IMR-90 (cell line): ENCODE data around the gene GPR39. TPM values are rescaled to one million over a fixed set of nuclear protein-coding genes. Genes with fewer than 3 reads are reported as not detected.

ENCODE experiments used
- ATAC-seq: fragments of 200-7000 bp; cut with Tn5 transposase; 2 replicates; pipeline ENCODE4 v1.9.1; 2020; ENCODE audit warnings: low read depth, mild to moderate bottlenecking, moderate library complexity
- BruUV-seq: library from RNA; stranded (reverse); fragments of 400-500 nt; replicated peaks from 2 replicates; lab custom pipeline; 2021; lab: Mats Ljungman, UMichigan
- CTCF ChIA-PET: fragments of 300-600 bp; formaldehyde crosslinking; extraction: SDS; loops from one replicate; lab custom pipeline; 2021; ENCODE audit warnings: antibody characterized with exemption; lab: Yijun Ruan, JAX
- POLR2A ChIA-PET: fragments of 300-600 bp; sonication (Branson Sonifier 250); formaldehyde crosslinking; loops from one replicate; lab custom pipeline; 2022; ENCODE audit warnings: antibody characterized with exemption; ENCODE audit not compliant: unreplicated experiment; lab: Charles Lee
- DNase-seq: peaks from one replicate; pipeline ENCODE4 v3.0.0; 2013
- H2AFZ ChIP-seq: replicated peaks from 2 replicates; pipeline ENCODE3; 2013; ENCODE audit warnings: low read length, mild to moderate bottlenecking; ENCODE audit not compliant: poor library complexity
- H2AK5ac ChIP-seq: 2 replicates; pipeline ENCODE4 v1.6.1; 2013; ENCODE audit warnings: low read depth, low read length, inconsistent platforms
- H2AK9ac ChIP-seq: replicated peaks from 2 replicates; pipeline ENCODE3; 2013; ENCODE audit warnings: mild to moderate bottlenecking, low read depth, low read length, moderate library complexity; ENCODE audit not compliant: poor library complexity
- H2BK120ac ChIP-seq: 2 replicates; pipeline ENCODE4 v1.6.1; 2013; ENCODE audit warnings: low read depth, low read length, inconsistent platforms
- H2BK15ac ChIP-seq: 3 replicates; pipeline ENCODE4 v1.6.1; 2013; ENCODE audit warnings: low read depth, low read length, inconsistent platforms
- H2BK20ac ChIP-seq: 2 replicates; pipeline ENCODE4 v1.6.1; 2013; ENCODE audit warnings: low read depth, mild to moderate bottlenecking, inconsistent platforms, low read length, moderate library complexity
- H2BK5ac ChIP-seq: 2 replicates; pipeline ENCODE4 v1.6.1; 2013; ENCODE audit warnings: mild to moderate bottlenecking, low read depth, low read length, inconsistent platforms; ENCODE audit not compliant: poor library complexity, severe bottlenecking
- H3K14ac ChIP-seq: replicated peaks from 2 replicates; pipeline ENCODE4 v1.6.1; 2013; ENCODE audit warnings: low read depth, low read length, inconsistent platforms
- H3K18ac ChIP-seq: 2 replicates; pipeline ENCODE4 v1.6.1; 2013; ENCODE audit warnings: low read depth, low read length, control low read depth
- H3K23ac ChIP-seq: 2 replicates; pipeline ENCODE4 v1.6.1; 2013; ENCODE audit warnings: low read depth, low read length, inconsistent platforms
- H3K27ac ChIP-seq: 2 replicates; pipeline ENCODE4 v1.5.1; 2013; ENCODE audit warnings: mild to moderate bottlenecking, control low read depth, low read length; ENCODE audit not compliant: insufficient read depth
- H3K27me3 ChIP-seq: 2 replicates; pipeline ENCODE4 v1.6.1; 2013; ENCODE audit warnings: low read length; ENCODE audit not compliant: control insufficient read depth, insufficient read depth
- H3K36me3 ChIP-seq: 2 replicates; pipeline ENCODE4 v1.6.1; 2013; ENCODE audit warnings: low read length, mixed read lengths; ENCODE audit not compliant: control insufficient read depth, insufficient read depth
- H3K4ac ChIP-seq: 2 replicates; pipeline ENCODE4 v1.6.1; 2013; ENCODE audit warnings: low read depth, low read length, inconsistent platforms
- H3K4me1 ChIP-seq: 2 replicates; pipeline ENCODE4 v1.6.1; 2013; ENCODE audit warnings: low read length, mixed read lengths; ENCODE audit not compliant: control insufficient read depth, insufficient read depth
- H3K4me2 ChIP-seq: 2 replicates; pipeline ENCODE4 v1.6.1; 2013; ENCODE audit warnings: low read depth, mild to moderate bottlenecking, control low read depth, low read length, moderate library complexity
- H3K4me3 ChIP-seq: 2 replicates; pipeline ENCODE4 v1.5.1; 2013; ENCODE audit warnings: low read depth, mild to moderate bottlenecking, control low read depth, low read length, moderate library complexity; ENCODE audit not compliant: insufficient read depth
- H3K56ac ChIP-seq: 2 replicates; pipeline ENCODE4 v1.6.1; 2013; ENCODE audit warnings: low read length, inconsistent platforms; ENCODE audit not compliant: insufficient read depth; ENCODE audit errors: extremely low read depth
- H3K79me1 ChIP-seq, 2 experiments: 2 replicates each; pipeline ENCODE4 v1.6.1; 2013; ENCODE audit warnings: low read length in 2 of 2, inconsistent platforms in 1 of 2, low read depth in 1 of 2
- H3K9ac ChIP-seq: 2 replicates; pipeline ENCODE4 v1.6.1; 2013; ENCODE audit warnings: low read depth, low read length, control low read depth
- H3K9me1 ChIP-seq: 2 replicates; pipeline ENCODE4 v1.6.1; 2013; ENCODE audit warnings: low read length, inconsistent platforms; ENCODE audit not compliant: insufficient read depth
- H3K9me3 ChIP-seq: 2 replicates; pipeline ENCODE4 v1.6.1; 2013; ENCODE audit warnings: low read length; ENCODE audit not compliant: control insufficient read depth, insufficient read depth
- H4K20me1 ChIP-seq: 2 replicates; pipeline ENCODE4 v1.6.1; 2013; ENCODE audit warnings: low read length, inconsistent platforms; ENCODE audit not compliant: insufficient read depth
- H4K5ac ChIP-seq: 2 replicates; pipeline ENCODE4 v1.6.1; 2013; ENCODE audit warnings: mild to moderate bottlenecking, low read depth, low read length, control low read depth
- H4K8ac ChIP-seq, 2 experiments: 2 replicates each; pipeline ENCODE4 v1.6.1; 2013; ENCODE audit warnings: low read depth in 2 of 2, low read length in 2 of 2, control low read depth in 1 of 2, inconsistent platforms in 1 of 2
- H4K91ac ChIP-seq: 2 replicates; pipeline ENCODE4 v1.6.1; 2013; ENCODE audit warnings: low read depth, low read length, inconsistent platforms; ENCODE audit not compliant: insufficient read depth
- BHLHE40 ChIP-seq: fragments of 150-350 bp; IDR thresholded peaks from 2 replicates; pipeline ENCODE4 v1.6.1; 2016; ENCODE audit warnings: mild to moderate bottlenecking, low read depth, low read length
- CEBPB ChIP-seq: IDR thresholded peaks from 2 replicates; pipeline ENCODE4 v1.6.1; 2012; ENCODE audit warnings: low read depth, low read length, improper control_type of control experiment
- CHD1 ChIP-seq: IDR thresholded peaks from 2 replicates; pipeline ENCODE4 v1.6.1; 2012; ENCODE audit warnings: low read depth, low read length, improper control_type of control experiment
- CTCF ChIP-seq: conservative IDR thresholded peaks from 2 replicates; pipeline ENCODE4 v1.5.1; 2012; ENCODE audit warnings: mild to moderate bottlenecking, low read depth, low read length, improper control_type of control experiment
- ELK1 ChIP-seq: fragments of 150-350 bp; IDR thresholded peaks from 2 replicates; pipeline ENCODE4 v1.6.1; 2016; ENCODE audit warnings: low read depth, mild to moderate bottlenecking, low read length, moderate library complexity, borderline replicate concordance
- FOS ChIP-seq: fragments of 150-350 bp; IDR thresholded peaks from 2 replicates; pipeline ENCODE4 v1.6.1; 2016; ENCODE audit warnings: low read depth, low read length
- MAFK ChIP-seq: IDR thresholded peaks from 2 replicates; pipeline ENCODE4 v1.6.1; 2012; ENCODE audit warnings: low read depth, low read length, improper control_type of control experiment
- MAZ ChIP-seq: IDR thresholded peaks from 2 replicates; pipeline ENCODE4 v1.6.1; 2012; ENCODE audit warnings: low read depth, mild to moderate bottlenecking, low read length, improper control_type of control experiment, moderate library complexity, borderline replicate concordance
- MXI1 ChIP-seq: IDR thresholded peaks from 2 replicates; pipeline ENCODE4 v1.6.1; 2012; ENCODE audit warnings: low read depth, mild to moderate bottlenecking, low read length, moderate library complexity, borderline replicate concordance
- NFE2L2 ChIP-seq: fragments of 150-350 bp; IDR thresholded peaks from 2 replicates; pipeline ENCODE4 v1.6.1; 2016; ENCODE audit warnings: low read depth, mild to moderate bottlenecking, low read length
- POLR2A ChIP-seq: IDR thresholded peaks from 2 replicates; pipeline ENCODE4 v1.6.1; 2012; ENCODE audit warnings: mild to moderate bottlenecking, low read depth, low read length
- RAD21 ChIP-seq: IDR thresholded peaks from 2 replicates; pipeline ENCODE4 v1.6.1; 2012; ENCODE audit warnings: low read length, improper control_type of control experiment
- RCOR1 ChIP-seq: IDR thresholded peaks from 2 replicates; pipeline ENCODE4 v1.6.1; 2012; ENCODE audit warnings: mild to moderate bottlenecking, low read length, improper control_type of control experiment; ENCODE audit not compliant: insufficient replicate concordance
- RFX5 ChIP-seq: IDR thresholded peaks from 2 replicates; pipeline ENCODE4 v1.8.0; 2012; ENCODE audit warnings: low read depth, mild to moderate bottlenecking, low read length, moderate library complexity
- SMC3 ChIP-seq: fragments of 150-350 bp; IDR thresholded peaks from 2 replicates; pipeline ENCODE4 v1.6.1; 2016; ENCODE audit warnings: low read depth, mild to moderate bottlenecking, antibody characterized with exemption, low read length, moderate library complexity
- USF2 ChIP-seq: fragments of 150-350 bp; IDR thresholded peaks from 2 replicates; pipeline ENCODE4 v1.6.1; 2017; ENCODE audit warnings: mild to moderate bottlenecking, antibody characterized with exemption, low read length, low read depth
- WGBS, 2 experiments: methylation state at CpG; one replicate each; pipeline versions ENCODE4 v1.1.5 to v1.1.7; 2013; ENCODE audit warnings: missing lambda C conversion rate in 2 of 2; ENCODE audit not compliant: insufficient read length in 1 of 2; ENCODE audit errors: extremely low coverage in 2 of 2; 5-methylcytosine and 5-hydroxymethylcytosine counted together
- dilution Hi-C: fragments of 300-500 bp; cut with HindIII; formaldehyde crosslinking; loops from one replicate; pipeline ENCODE4 v1.14.3; 2018; ENCODE audit warnings: low sequenced_read_pairs; ENCODE audit not compliant: unreplicated experiment
- in situ Hi-C: fragments of 300-500 bp; cut with MboI; formaldehyde crosslinking; loops from 3 replicates; pipeline ENCODE4 v1.14.3; 2019; ENCODE audit warnings: low sequenced_read_pairs, inconsistent platforms, mixed read lengths
- intact Hi-C: fragments of 100-400 bp; cut with micrococcal nuclease; formaldehyde crosslinking; loops from 2 replicates; pipeline ENCODE4 v1.10.0; 2022
- polyA plus RNA-seq, 3 experiments: library from polyadenylated mRNA; depleted of rRNA; stranded (reverse); fragments of >200 nt; gene quantifications; 2 replicates each; pipeline ENCODE4 v1.2.3, GENCODE V29; 2012; ENCODE audit warnings: low replicate concordance in 1 of 3
- total RNA-seq: library from RNA; depleted of rRNA; stranded (reverse); fragments of >200 nt; gene quantifications from 2 replicates; pipeline ENCODE4 v1.2.3, GENCODE V29; 2012

GPR39 gene
- total and polyA plus RNA-seq, 2 of the 4 experiments (the other 2 are of a cell fraction), result 4.4 to 9.0 TPM

DNA sequence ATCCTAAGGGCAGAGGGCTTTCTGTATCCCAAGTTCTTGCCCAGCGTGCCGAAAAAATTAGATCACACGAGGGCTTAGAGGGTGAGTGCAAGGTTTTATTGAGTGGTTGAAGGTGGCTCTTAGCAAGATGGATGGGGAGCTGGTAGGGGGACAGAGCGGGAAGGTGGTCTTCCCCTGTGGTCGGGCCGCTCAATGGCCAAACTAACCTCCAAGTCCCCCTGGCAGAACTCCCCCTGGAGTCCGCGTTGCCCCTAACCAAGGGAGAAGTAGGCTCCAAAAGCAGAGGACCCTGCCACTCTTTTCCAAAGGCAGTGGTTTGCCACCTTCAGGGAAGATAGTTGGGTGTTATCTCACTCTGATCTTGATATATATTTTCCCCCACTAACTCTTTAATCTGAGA lies 190.0 kb downstream of the GPR39 start:
- Histone ChIP-seq H3K14ac (no peak overlapping the region), H3K9me3 (no peaks in the 10 kb centered on the region), H3K9me1 (no peaks in the 10 kb centered on the region; the same call in 1 of the 2 replicates), H3K18ac (no peak overlapping the region), H2AK9ac (no peak overlapping the region), H3K36me3 (no peaks in the 10 kb centered on the region), H2BK20ac (no peak overlapping the region), H3K4ac (no peak overlapping the region), H3K27me3 (peaks cover 36% of the 10 kb centered on the region), H2BK15ac (no peak overlapping the region), H4K91ac (no peak overlapping the region), H3K4me1 (no peaks in the 10 kb centered on the region), H3K4me2 (no peak overlapping the region), H4K5ac (no peak overlapping the region), H4K20me1 (no peaks in the 10 kb centered on the region), H2AK5ac (no peak overlapping the region), H2BK120ac (no peak overlapping the region), H2AFZ (no peak overlapping the region), H4K8ac (no peak overlapping the region), H3K9ac (no peak overlapping the region), H3K79me1 (no peaks in the 10 kb centered on the region), H3K56ac (no peak overlapping the region), H2BK5ac (no peak overlapping the region), H3K4me3 (no peak overlapping the region), H3K27ac (no peak overlapping the region), H3K23ac (no peak overlapping the region)
- BruUV-seq, result no TSS peak
- ATAC-seq (no peak), DNase-seq (no peak)
- intact Hi-C loops, result no loop called here
- CTCF ChIA-PET, result no interaction called here
- dilution Hi-C loops, result no loop called here
- TF ChIP-seq NFE2L2 (no peak), CHD1 (no peak), FOS (no peak), ELK1 (no peak), RAD21 (no peak), BHLHE40 (no peak), SMC3 (no peak), RCOR1 (no peak), POLR2A (no peak), MXI1 (no peak), MAZ (no peak), CTCF (no peak), MAFK (no peak), CEBPB (no peak), RFX5 (no peak), USF2 (no peak)
- in situ Hi-C loops, result no loop called here
- no CpG with 5 or more reads among the region's 8 CpGs for WGBS, 2 experiments
- POLR2A ChIA-PET, result no interaction called here
